Stimulated activated CD4-positive, alpha-beta T cell treated with anti-CD3 and anti-CD28 coated beads, Interleukin-12 subunit alpha, Interleukin-12 subunit beta, amount 100 ng/mL, for 24 hours (primary cell): ENCODE results near the gene HIVEP2.

Experiments used
- DNase-seq, 2 experiments: peaks; one replicate each; pipeline ENCODE4 v3.0.0-alpha.2; 2020; ENCODE audit warnings: low read depth in 2 of 2

HIVEP2 gene

GRCh38 chr6:142946181-142946923 is 1.4 kb upstream of the HIVEP2 start:
- DNase-seq = peak; percentile 86 to 89

GRCh38 chr6:142945446-142946180 is 637 bp upstream of the HIVEP2 start:
- peak; percentile 17 to 18 for DNase-seq

- DNase-seq = peak; percentile 87 to 90
Measured at GRCh38 chr6:142944124-142945048, 590 bp downstream of the HIVEP2 start.

- DNase-seq = peak; percentile 22 to 28
Measured at GRCh38 chr6:142943711-142944123, 1.3 kb downstream of the HIVEP2 start.

- no peak for DNase-seq
Measured at GRCh38 chr6:142942805-142943227, 2.2 kb downstream of the HIVEP2 start.

- no peak for DNase-seq
Measured at GRCh38 chr6:142942238-142942637, 2.7 kb downstream of the HIVEP2 start.

GRCh38 chr6:142941018-142941417 is 4.0 kb downstream of the HIVEP2 start:
- no peak for DNase-seq

- no peak for DNase-seq
Measured at GRCh38 chr6:142940487-142940886, 4.5 kb downstream of the HIVEP2 start.

GRCh38 chr6:142938510-142938909 is 6.5 kb downstream of the HIVEP2 start:
- DNase-seq = no peak

GRCh38 chr6:142937986-142938385 is 7.0 kb downstream of the HIVEP2 start:
- no peak for DNase-seq

- DNase-seq = no peak
Measured at GRCh38 chr6:142935553-142936517, 9.1 kb downstream of the HIVEP2 start.

- no peak for DNase-seq
Measured at GRCh38 chr6:142934599-142934998, 10.4 kb downstream of the HIVEP2 start.

- DNase-seq = no peak
Measured at GRCh38 chr6:142934106-142934505, 10.9 kb downstream of the HIVEP2 start.

GRCh38 chr6:142933701-142934100 is 11.3 kb downstream of the HIVEP2 start:
- DNase-seq = no peak

GRCh38 chr6:142932889-142933288 is 12.1 kb downstream of the HIVEP2 start:
- DNase-seq = no peak

- DNase-seq = no peak
Measured at GRCh38 chr6:142929751-142930358, 15.1 kb downstream of the HIVEP2 start.

- no peak for DNase-seq
Measured at GRCh38 chr6:142927904-142928303, 17.1 kb downstream of the HIVEP2 start.

- no peak for DNase-seq
Measured at GRCh38 chr6:142927271-142927580, 17.8 kb downstream of the HIVEP2 start.

- peak in 1 of 2 experiments; percentile 41 for DNase-seq
Measured at GRCh38 chr6:142926494-142927270, 18.3 kb downstream of the HIVEP2 start.

GRCh38 chr6:142926177-142926493 is 18.8 kb downstream of the HIVEP2 start:
- DNase-seq = no peak
